ENCODE measurements around the gene MTHFD2L.

Gene MTHFD2L

GRCh38 chr4:74133786-74134499, 24.0 kb upstream of the MTHFD2L start:
- H3K79me2 ChIP-seq (ENCODE audit: low read length) = no peaks in the 10 kb centered on the region
- H4K20me1 ChIP-seq (ENCODE audit: insufficient read depth, low read length) = no peaks in the 10 kb centered on the region
- H2AFZ ChIP-seq (ENCODE audit: low read length) = 0 out of 2 replicates have a peak overlapping the region, but pooled peaks have one; percentile 5
- H3K9ac ChIP-seq (ENCODE audit: low read length) = no peak overlapping the region
- H3K9me3 ChIP-seq (replicated peaks; ENCODE audit: insufficient read depth, low read length) = no peaks in the 10 kb centered on the region
- TF ChIP-seq EZH2phosphoT487 (IDR thresholded peaks at IDR 0.05; ENCODE audit: low read length) (no peak), EZH2 (optimal IDR thresholded peaks at IDR 0.05; ENCODE audit: low read depth, low read length) (no peak), CTCF (IDR thresholded peaks at IDR 0.05; ENCODE audit: low read length) (peak; percentile 83)
- no peak overlapping the region for H3K4me3 ChIP-seq (ENCODE audit: low read length)
- no peak overlapping the region for H3K4me2 ChIP-seq (ENCODE audit: low read depth, low read length)
- DNase-seq = peak; percentile 73
- H3K9me2 ChIP-seq (replicated peaks; ENCODE audit: insufficient read depth, low read length) = no peaks in the 10 kb centered on the region
- H3K36me3 ChIP-seq (replicated peaks; ENCODE audit: insufficient read depth, low read length) = no peaks in the 10 kb centered on the region
- H3K27me3 ChIP-seq (replicated peaks; ENCODE audit: insufficient read depth, low read length) = no peaks in the 10 kb centered on the region
- H3K4me1 ChIP-seq (ENCODE audit: low read length) = no peaks in the 10 kb centered on the region
- H3K27ac ChIP-seq (ENCODE audit: low read length) = no peak overlapping the region
- H3F3A ChIP-seq (ENCODE audit: insufficient read depth, low read length) = no peaks in the 10 kb centered on the region

GRCh38 chr4:74134500-74134852, 23.4 kb upstream of the MTHFD2L start:
- no peaks in the 10 kb centered on the region for H4K20me1 ChIP-seq (ENCODE audit: insufficient read depth, low read length)
- H3K27ac ChIP-seq (ENCODE audit: low read length) = no peak overlapping the region

GRCh38 chr4:74146581-74147129, 11.3 kb upstream of the MTHFD2L start:
- no peak for TF ChIP-seq EZH2 (optimal IDR thresholded peaks at IDR 0.05; ENCODE audit: low read depth, low read length)
- TF ChIP-seq CTCF (IDR thresholded peaks at IDR 0.05; ENCODE audit: low read length) = no peak
- TF ChIP-seq EZH2phosphoT487 (IDR thresholded peaks at IDR 0.05; ENCODE audit: low read length) = no peak
- Histone ChIP-seq H3K4me3 (ENCODE audit: low read length) (no peak overlapping the region), H3K79me2 (ENCODE audit: low read length) (no peaks in the 10 kb centered on the region)

More at GRCh38 chr4:74134500-74134852, 23.4 kb upstream of the MTHFD2L start:
- Histone ChIP-seq H3K4me3 (ENCODE audit: low read length) (no peak overlapping the region), H3K79me2 (ENCODE audit: low read length) (no peaks in the 10 kb centered on the region), H3K27me3 (replicated peaks; ENCODE audit: insufficient read depth, low read length) (no peaks in the 10 kb centered on the region), H3K4me2 (ENCODE audit: low read depth, low read length) (no peak overlapping the region), H3F3A (ENCODE audit: insufficient read depth, low read length) (no peaks in the 10 kb centered on the region), H3K9ac (ENCODE audit: low read length) (no peak overlapping the region), H3K4me1 (ENCODE audit: low read length) (no peaks in the 10 kb centered on the region), H3K9me3 (replicated peaks; ENCODE audit: insufficient read depth, low read length) (no peaks in the 10 kb centered on the region), H3K36me3 (replicated peaks; ENCODE audit: insufficient read depth, low read length) (no peaks in the 10 kb centered on the region), H2AFZ (ENCODE audit: low read length) (no peak overlapping the region), H3K9me2 (replicated peaks; ENCODE audit: insufficient read depth, low read length) (no peaks in the 10 kb centered on the region)
- DNase-seq = no peak
- no peak for TF ChIP-seq CTCF (IDR thresholded peaks at IDR 0.05; ENCODE audit: low read length)
- no peak for TF ChIP-seq EZH2 (optimal IDR thresholded peaks at IDR 0.05; ENCODE audit: low read depth, low read length)

More at GRCh38 chr4:74146581-74147129, 11.3 kb upstream of the MTHFD2L start:
- Histone ChIP-seq H3K36me3 (replicated peaks; ENCODE audit: insufficient read depth, low read length) (no peaks in the 10 kb centered on the region), H3K9me3 (replicated peaks; ENCODE audit: insufficient read depth, low read length) (no peaks in the 10 kb centered on the region), H3F3A (ENCODE audit: insufficient read depth, low read length) (no peaks in the 10 kb centered on the region), H3K4me2 (ENCODE audit: low read depth, low read length) (no peak overlapping the region), H4K20me1 (ENCODE audit: insufficient read depth, low read length) (no peaks in the 10 kb centered on the region), H3K9ac (ENCODE audit: low read length) (no peak overlapping the region), H3K27ac (ENCODE audit: low read length) (no peak overlapping the region), H3K27me3 (replicated peaks; ENCODE audit: insufficient read depth, low read length) (no peaks in the 10 kb centered on the region), H2AFZ (ENCODE audit: low read length) (no peak overlapping the region), H3K9me2 (replicated peaks; ENCODE audit: insufficient read depth, low read length) (no peaks in the 10 kb centered on the region), H3K4me1 (ENCODE audit: low read length) (no peaks in the 10 kb centered on the region)
- no peak for DNase-seq

Data from MM.1S (cell line).